Measurements from ENCODE around the gene ADH6. TPM values are rescaled to one million over a fixed set of nuclear protein-coding genes. Genes with fewer than 3 reads are reported as not detected.
A peak's percentile ranks its signal among the peaks of the same experiment; 100 is the strongest.

Gene ADH6
- total and polyA plus RNA-seq, 4 donors: 36.7 to 163 (median 107) TPM

- Histone ChIP-seq H3K36me3 (ENCODE audit: control insufficient read depth in 4 of 4, insufficient read depth in 3 of 4, low read depth in 1 of 4, low read length in 3 of 4) (no peaks in the 10 kb centered on the region), H3K9ac (ENCODE audit: low read depth in 1 of 2, low read length in 2 of 2) (no peak overlapping the region), H3K4me3 (ENCODE audit: low read depth in 1 of 3, low read length in 3 of 3) (no peak overlapping the region), H3K4me1 (ENCODE audit: control insufficient read depth in 4 of 4, insufficient read depth in 4 of 4, low read length in 3 of 4) (peaks cover 3 to 49% (median 36%) of the 10 kb centered on the region in 4 donors), H3K9me3 (ENCODE audit: control insufficient read depth in 4 of 4, low read length in 3 of 4) (no peaks in the 10 kb centered on the region), H3K27me3 (ENCODE audit: control insufficient read depth in 4 of 4, insufficient read depth in 4 of 4, low read length in 3 of 4) (no peaks in the 10 kb centered on the region), H3K27ac (ENCODE audit: low read depth in 1 of 2, low read length in 2 of 2) (no peak overlapping the region)
- WGBS: 96% methylated on average over 3 of the region's 3 CpGs
- DNase-seq (ENCODE audit: low spot score): no peak
- TF ChIP-seq YY1 (IDR thresholded peaks at IDR 0.05) (no peak), FOXA1 (IDR thresholded peaks at IDR 0.05) (no peak), RAD21 (IDR thresholded peaks at IDR 0.05) (no peak), SP1 (IDR thresholded peaks at IDR 0.05) (no peak), JUND (IDR thresholded peaks at IDR 0.05) (no peak), GABPA (IDR thresholded peaks at IDR 0.05 in 1 of 2, conservative IDR thresholded peaks at IDR 0.05 in 1 of 2) (no peak), TAF1 (conservative IDR thresholded peaks at IDR 0.05) (no peak), FOXA2 (IDR thresholded peaks at IDR 0.05) (no peak), ATF3 (IDR thresholded peaks at IDR 0.05) (no peak), NR2F2 (IDR thresholded peaks at IDR 0.05) (no peak), HNF4G (IDR thresholded peaks at IDR 0.05) (no peak), CTCF (IDR thresholded peaks at IDR 0.05; ENCODE audit: low read depth, low read length, missing input control) (no peak), ZBTB33 (IDR thresholded peaks at IDR 0.05) (no peak)
Observed at GRCh38 chr4:99161373-99162099, 57.5 kb downstream of the ADH6 start.

GRCh38 chr4:99159699-99160098 is 59.3 kb downstream of the ADH6 start:
- H3K27ac ChIP-seq (ENCODE audit: low read depth in 1 of 2, low read length in 2 of 2): no peak overlapping the region
- TF ChIP-seq FOXA2 (IDR thresholded peaks at IDR 0.05): no peak
- TF ChIP-seq RAD21 (IDR thresholded peaks at IDR 0.05): peak; percentile 54 to 68
- peak in 1 of 2 donors; percentile 7 for TF ChIP-seq RXRA (IDR thresholded peaks at IDR 0.05)
- 41% methylated on average over 1 of the region's 1 CpG for WGBS
- no peak overlapping the region for H3K9ac ChIP-seq (ENCODE audit: low read depth in 1 of 2, low read length in 2 of 2)
- H3K4me3 ChIP-seq (ENCODE audit: low read depth in 1 of 3, low read length in 3 of 3): no peak overlapping the region
- H3K4me1 ChIP-seq (ENCODE audit: control insufficient read depth in 4 of 4, insufficient read depth in 4 of 4, low read length in 3 of 4): peaks cover 9 to 56% (median 44%) of the 10 kb centered on the region in 4 donors
- no peaks in the 10 kb centered on the region for H3K27me3 ChIP-seq (ENCODE audit: control insufficient read depth in 4 of 4, insufficient read depth in 4 of 4, low read length in 3 of 4)
- DNase-seq (ENCODE audit: low spot score): no peak
- H3K9me3 ChIP-seq (ENCODE audit: control insufficient read depth in 4 of 4, low read length in 3 of 4): no peaks in the 10 kb centered on the region
- no peaks in the 10 kb centered on the region for H3K36me3 ChIP-seq (ENCODE audit: control insufficient read depth in 4 of 4, insufficient read depth in 3 of 4, low read depth in 1 of 4, low read length in 3 of 4)

GRCh38 chr4:99157478-99157935 is 61.5 kb downstream of the ADH6 start:
- Histone ChIP-seq H3K27me3 (ENCODE audit: control insufficient read depth in 4 of 4, insufficient read depth in 4 of 4, low read length in 3 of 4) (no peaks in the 10 kb centered on the region), H3K4me1 (ENCODE audit: control insufficient read depth in 4 of 4, insufficient read depth in 4 of 4, low read length in 3 of 4) (peaks cover 9 to 56% (median 49%) of the 10 kb centered on the region in 4 donors), H3K9ac (ENCODE audit: low read depth in 1 of 2, low read length in 2 of 2) (no peak overlapping the region), H3K4me3 (ENCODE audit: low read depth in 1 of 3, low read length in 3 of 3) (no peak overlapping the region), H3K9me3 (ENCODE audit: control insufficient read depth in 4 of 4, low read length in 3 of 4) (no peaks in the 10 kb centered on the region), H3K27ac (ENCODE audit: low read depth in 1 of 2, low read length in 2 of 2) (peak overlapping the region; percentile 57 to 76), H3K36me3 (ENCODE audit: control insufficient read depth in 4 of 4, insufficient read depth in 3 of 4, low read depth in 1 of 4, low read length in 3 of 4) (no peaks in the 10 kb centered on the region)
- no peak for DNase-seq (ENCODE audit: low spot score)
- WGBS: 27% methylated on average over 3 of the region's 3 CpGs
- TF ChIP-seq REST (IDR thresholded peaks at IDR 0.05) (peak; percentile 29), SP1 (IDR thresholded peaks at IDR 0.05) (peak; percentile 93), HNF4A (conservative IDR thresholded peaks at IDR 0.05) (peak; percentile 90 to 96), YY1 (IDR thresholded peaks at IDR 0.05) (peak; percentile 69), FOXA2 (IDR thresholded peaks at IDR 0.05) (peak; percentile 84), TAF1 (conservative IDR thresholded peaks at IDR 0.05) (no peak), EGR1 (IDR thresholded peaks at IDR 0.05; ENCODE audit: low read depth in 2 of 2) (no peak), ZBTB33 (IDR thresholded peaks at IDR 0.05) (peak; percentile 85), HNF4G (IDR thresholded peaks at IDR 0.05) (peak; percentile 84)
